ENCODE results near the gene MRM3. TPM values are rescaled to one million over a fixed set of nuclear protein-coding genes. Genes with fewer than 3 reads are reported as not detected.
"Not testable (repeated sequence)": the region's sequence is repeated elsewhere in the genome, so short reads cannot be mapped to it uniquely, and the experiment has no call there.

The MRM3 gene
- polyA plus RNA-seq, 1 experiment = 8.1 TPM

- POLR2A ChIA-PET = interaction anchor here (0.6 kb wide), 1 partner anchor 116 kb away, joined by 3 read pairs; no protein-coding TSS in a partner anchor
- peak overlapping the region; percentile 71 for H3K4me3 ChIP-seq (ENCODE audit: low read depth, low read length)
- CTCF ChIA-PET = interaction anchor here (0.7 to 1.2 kb wide), 2 partner anchors 230 to 305 kb away, joined by 3 read pairs; no protein-coding TSS in a partner anchor
- peaks cover 10% of the 10 kb centered on the region for H3K9me3 ChIP-seq (ENCODE audit: control insufficient read depth, insufficient read depth, low read length)
- no peak for DNase-seq (ENCODE audit: low read depth, low spot score)
- H3K27ac ChIP-seq (ENCODE audit: low read depth, low read length) = peak overlapping the region; percentile 11
- H3K27me3 ChIP-seq (ENCODE audit: control insufficient read depth, insufficient read depth, low read length) = no peaks in the 10 kb centered on the region
- TF ChIP-seq CTCF (IDR thresholded peaks at IDR 0.05; ENCODE audit: low read depth, low read length) = no peak
Observed at GRCh38 chr17:751269-752001, 30.7 kb upstream of the MRM3 start.

- peaks cover 9% of the 10 kb centered on the region for H3K9me3 ChIP-seq (ENCODE audit: control insufficient read depth, insufficient read depth, low read length)
- peak within 1 kb of the TSS; percentile 39 for H3K27ac ChIP-seq (ENCODE audit: low read depth, low read length)
- CTCF ChIA-PET = interaction anchor here (0.6 to 1.4 kb wide), 10 partner anchors 12 to 277 kb away, joined by 3 to 6 read pairs (median 4); partner anchors contain the start of genes GLOD4, MRM3 and NXN
- POLR2A ChIA-PET = interaction anchor here (0.6 to 1.1 kb wide), 4 partner anchors 30 to 340 kb away, joined by 3 to 4 read pairs (median 4); partner anchors contain the start of genes GLOD4, MRM3 and TIMM22
- TF ChIP-seq CTCF (IDR thresholded peaks at IDR 0.05; ENCODE audit: low read depth, low read length) = peak; percentile 91
- H3K4me3 ChIP-seq (ENCODE audit: low read depth, low read length) = peak within 1 kb of the TSS; percentile 71
- no peaks in the 10 kb centered on the region for H3K27me3 ChIP-seq (ENCODE audit: control insufficient read depth, insufficient read depth, low read length)
- DNase-seq (ENCODE audit: low read depth, low spot score) = peak; percentile 65
Observed at GRCh38 chr17:752002-752619, 30.0 kb upstream of the MRM3 start, which contains the start of gene GEMIN4. TSS of gene GEMIN4 (minus strand) at chr17:752264. CDS start at chr17:752142, 122 bp downstream.

- DNase-seq (ENCODE audit: low read depth, low spot score) = peak; percentile 20
- Histone ChIP-seq H3K27me3 (ENCODE audit: control insufficient read depth, insufficient read depth, low read length) (no peaks in the 10 kb centered on the region), H3K27ac (ENCODE audit: low read depth, low read length) (peak overlapping the region; percentile 39), H3K4me3 (ENCODE audit: low read depth, low read length) (peak overlapping the region; percentile 71), H3K9me3 (ENCODE audit: control insufficient read depth, insufficient read depth, low read length) (peaks cover 5% of the 10 kb centered on the region)
- ChIA-PET CTCF (interaction anchor here (0.6 to 1.4 kb wide), 9 partner anchors 11 to 276 kb away, joined by 3 to 6 read pairs (median 4); partner anchors contain the start of genes GLOD4, MRM3 and NXN), POLR2A (interaction anchor here (0.6 to 1.1 kb wide), 4 partner anchors 29 to 340 kb away, joined by 3 to 4 read pairs (median 4); partner anchors contain the start of genes GLOD4, MRM3 and TIMM22)
- TF ChIP-seq CTCF (IDR thresholded peaks at IDR 0.05; ENCODE audit: low read depth, low read length) = no peak
Observed at GRCh38 chr17:752620-753219, 29.4 kb upstream of the MRM3 start.

- no peak for DNase-seq (ENCODE audit: low read depth, low spot score)
- POLR2A ChIA-PET = interaction anchor here (1.1 kb wide), 1 partner anchor 227 kb away, joined by 4 read pairs; no protein-coding TSS in a partner anchor
Observed at GRCh38 chr17:753418-753817, 28.7 kb upstream of the MRM3 start.

GRCh38 chr17:755319-755961 lies 26.7 kb upstream of the MRM3 start:
- DNase-seq (ENCODE audit: low read depth, low spot score); H3K4me3 ChIP-seq (ENCODE audit: low read depth, low read length); POLR2A ChIA-PET; H3K27ac ChIP-seq (ENCODE audit: low read depth, low read length); H3K27me3 ChIP-seq (ENCODE audit: control insufficient read depth, insufficient read depth, low read length); H3K9me3 ChIP-seq (ENCODE audit: control insufficient read depth, insufficient read depth, low read length): not testable (repeated sequence)
- CTCF ChIA-PET = interaction anchor here (1.0 to 1.6 kb wide), 2 partner anchors 226 to 301 kb away, joined by 3 to 6 read pairs; no protein-coding TSS in a partner anchor

More at GRCh38 chr17:753418-753817, 28.7 kb upstream of the MRM3 start:
- TF ChIP-seq CTCF (IDR thresholded peaks at IDR 0.05; ENCODE audit: low read depth, low read length) = no peak
- Histone ChIP-seq H3K27me3 (ENCODE audit: control insufficient read depth, insufficient read depth, low read length) (no peaks in the 10 kb centered on the region), H3K4me3 (ENCODE audit: low read depth, low read length) (no peak overlapping the region), H3K27ac (ENCODE audit: low read depth, low read length) (no peak overlapping the region), H3K9me3 (ENCODE audit: control insufficient read depth, insufficient read depth, low read length) (peaks cover 5% of the 10 kb centered on the region)
- CTCF ChIA-PET = interaction anchor here (1.1 to 1.4 kb wide), 3 partner anchors 10 to 275 kb away, joined by 5 to 6 read pairs (median 5); partner anchors contain the start of genes GLOD4 and MRM3

GRCh38 chr17:756010-756567 lies 26.1 kb upstream of the MRM3 start:
- DNase-seq (ENCODE audit: low read depth, low spot score); CTCF ChIA-PET; H3K27ac ChIP-seq (ENCODE audit: low read depth, low read length); POLR2A ChIA-PET; H3K4me3 ChIP-seq (ENCODE audit: low read depth, low read length); H3K27me3 ChIP-seq (ENCODE audit: control insufficient read depth, insufficient read depth, low read length); H3K9me3 ChIP-seq (ENCODE audit: control insufficient read depth, insufficient read depth, low read length): not testable (repeated sequence)
